H1 (cell line): ENCODE data around the gene RPTOR. TPM values are rescaled to one million over a fixed set of nuclear protein-coding genes. Genes with fewer than 3 reads are reported as not detected.

ENCODE experiments used
- CTCF ChIA-PET: fragments of 300-600 bp; sonication (Branson Sonifier 250); formaldehyde crosslinking; loops from one replicate; lab custom pipeline; 2021; ENCODE audit not compliant: partially characterized antibody; lab: Charles Lee
- POLR2A ChIA-PET: fragments of 300-600 bp; sonication (Branson Sonifier 250); formaldehyde crosslinking; loops from one replicate; lab custom pipeline; 2021; ENCODE audit warnings: inconsistent platforms; ENCODE audit not compliant: partially characterized antibody; lab: Charles Lee
- DNase-seq, 2 experiments: peaks; one replicate each; pipeline versions ENCODE4 v3.0.0 to v3.0.0-alpha.2; 2010 to 2022; ENCODE audit warnings: low spot score in 2 of 2, low read depth in 1 of 2, mixed read lengths in 1 of 2
- FAIRE-seq: peaks from 2 replicates; lab custom pipeline; 2011; peaks lifted over from hg19 to GRCh38; lab: Jason Lieb, UNC
- H2AFZ ChIP-seq: 2 replicates; pipeline ENCODE4 v1.8.1; 2012; ENCODE audit warnings: low read length, inconsistent platforms
- H2AK5ac ChIP-seq: 2 replicates; pipeline ENCODE4 v1.6.1; 2013; ENCODE audit warnings: low read depth, low read length
- H2BK120ac ChIP-seq: replicated peaks from 2 replicates; pipeline ENCODE3; 2013; ENCODE audit warnings: low read depth, low read length, inconsistent platforms
- H2BK12ac ChIP-seq: 2 replicates; pipeline ENCODE4 v1.6.1; 2013; ENCODE audit warnings: low read depth, low read length
- H2BK15ac ChIP-seq: 2 replicates; pipeline ENCODE4 v1.6.1; 2013; ENCODE audit warnings: low read length
- H2BK20ac ChIP-seq: 2 replicates; pipeline ENCODE4 v1.6.1; 2013; ENCODE audit warnings: low read length
- H2BK5ac ChIP-seq: 2 replicates; pipeline ENCODE4 v1.6.1; 2013; ENCODE audit warnings: low read depth, low read length
- H3K14ac ChIP-seq: 2 replicates; pipeline ENCODE4 v1.6.1; 2013; ENCODE audit warnings: inconsistent platforms; ENCODE audit not compliant: insufficient read length
- H3K18ac ChIP-seq: 2 replicates; pipeline ENCODE4 v1.6.1; 2013; ENCODE audit warnings: low read length; ENCODE audit errors: extremely low read depth
- H3K23ac ChIP-seq: 2 replicates; pipeline ENCODE4 v1.6.1; 2013; ENCODE audit warnings: inconsistent platforms; ENCODE audit not compliant: insufficient read length
- H3K23me2 ChIP-seq: 2 replicates; pipeline ENCODE4 v1.6.1; 2013; ENCODE audit warnings: low read depth, low read length
- H3K27ac ChIP-seq: 2 replicates; pipeline ENCODE4 v1.6.1; 2011; ENCODE audit warnings: low read depth, low read length, inconsistent platforms
- H3K27me3 ChIP-seq, 4 experiments: replicated peaks in 1 of 4; 1 replicate in 1 of 4; 2 replicates in 3 of 4; pipeline versions ENCODE4 v1.6.1 to v1.8.1; 2011 to 2013; ENCODE audit warnings: low read length in 3 of 4, mild to moderate bottlenecking in 3 of 4, inconsistent platforms in 2 of 4, mixed read lengths in 2 of 4, moderate library complexity in 1 of 4; ENCODE audit not compliant: control insufficient read depth in 3 of 4, insufficient read depth in 3 of 4; ENCODE audit errors: extremely low read depth in 1 of 4
- H3K36me3 ChIP-seq, 4 experiments: 2 replicates each; pipeline versions ENCODE4 v1.6.1 to v1.8.1; 2011 to 2013; ENCODE audit warnings: mild to moderate bottlenecking in 4 of 4, low read length in 3 of 4, moderate library complexity in 2 of 4, control low read depth in 1 of 4, inconsistent platforms in 1 of 4; ENCODE audit not compliant: insufficient read depth in 4 of 4, control insufficient read depth in 2 of 4
- H3K4ac ChIP-seq: replicated peaks from 2 replicates; pipeline ENCODE3; 2013; ENCODE audit warnings: low read length, low read depth, mixed read lengths, inconsistent platforms; ENCODE audit not compliant: insufficient read length
- H3K4me1 ChIP-seq, 4 experiments: replicated peaks in 1 of 4; 1 replicate in 1 of 4; 2 replicates in 3 of 4; pipeline versions ENCODE4 v1.6.1 to v1.8.1; 2011 to 2013; ENCODE audit warnings: low read length in 3 of 4, inconsistent platforms in 2 of 4, mixed read lengths in 1 of 4; ENCODE audit not compliant: insufficient read depth in 4 of 4, control insufficient read depth in 3 of 4
- H3K4me2 ChIP-seq, 2 experiments: 2 replicates each; pipeline versions ENCODE4 v1.6.1 to v1.8.1; 2011 to 2013; ENCODE audit warnings: low read depth in 2 of 2, low read length in 2 of 2, control low read depth in 1 of 2, inconsistent platforms in 1 of 2, mild to moderate bottlenecking in 1 of 2; ENCODE audit not compliant: insufficient read depth in 1 of 2
- H3K4me3 ChIP-seq, 4 experiments: fragments of 200-600, 300-600 bp in 1 of 4; sonication (generic), shearing (Covaris generic), sonication (Bioruptor Twin) in 1 of 4; 2 replicates each; pipeline versions ENCODE4 v1.5.1 to v1.8.1; 2011 to 2016; ENCODE audit warnings: low read length in 4 of 4, low read depth in 3 of 4, control low read depth in 2 of 4, inconsistent platforms in 2 of 4, mild to moderate bottlenecking in 2 of 4, mixed read lengths in 1 of 4, moderate library complexity in 1 of 4; ENCODE audit not compliant: insufficient read depth in 2 of 4; ENCODE audit errors: extremely low read depth in 1 of 4
- H3K56ac ChIP-seq: replicated peaks from 2 replicates; pipeline ENCODE3; 2013; ENCODE audit warnings: low read depth, mild to moderate bottlenecking, mixed read lengths, low read length, inconsistent platforms; ENCODE audit not compliant: insufficient read length
- H3K79me1 ChIP-seq: 2 replicates; pipeline ENCODE4 v1.6.1; 2013; ENCODE audit warnings: low read depth, low read length, control low read depth
- H3K79me2 ChIP-seq, 2 experiments: 2 replicates each; pipeline versions ENCODE4 v1.6.1 to v1.8.1; 2012 to 2013; ENCODE audit warnings: low read length in 2 of 2, mild to moderate bottlenecking in 2 of 2, inconsistent platforms in 1 of 2; ENCODE audit not compliant: insufficient read depth in 2 of 2, control insufficient read depth in 1 of 2
- H3K9ac ChIP-seq, 4 experiments: replicated peaks in 1 of 4; 1 replicate in 1 of 4; 2 replicates in 3 of 4; pipeline versions ENCODE4 v1.6.1 to v1.8.1; 2011 to 2013; ENCODE audit warnings: low read depth in 3 of 4, low read length in 3 of 4, control low read depth in 2 of 4, mild to moderate bottlenecking in 2 of 4, moderate library complexity in 2 of 4, inconsistent platforms in 1 of 4; ENCODE audit errors: extremely low read depth in 1 of 4
- H3K9me3 ChIP-seq, 2 experiments: 2 replicates each; pipeline versions ENCODE4 v1.6.1 to v1.8.1; 2012 to 2013; ENCODE audit warnings: mild to moderate bottlenecking in 2 of 2, moderate library complexity in 2 of 2, control low read depth in 1 of 2, inconsistent platforms in 1 of 2, low read depth in 1 of 2, low read length in 1 of 2, mixed read lengths in 1 of 2; ENCODE audit not compliant: insufficient read depth in 2 of 2
- H4K20me1 ChIP-seq, 2 experiments: replicated peaks in 1 of 2; 2 replicates each; pipeline versions ENCODE3 to v1.8.1; 2011 to 2013; ENCODE audit warnings: inconsistent platforms in 2 of 2, low read length in 2 of 2, mild to moderate bottlenecking in 1 of 2; ENCODE audit not compliant: insufficient read depth in 2 of 2, control insufficient read depth in 1 of 2
- H4K5ac ChIP-seq: 2 replicates; pipeline ENCODE4 v1.6.1; 2013; ENCODE audit warnings: low read length, low read depth, mixed read lengths, inconsistent platforms; ENCODE audit not compliant: insufficient read length
- H4K8ac ChIP-seq: 2 replicates; pipeline ENCODE4 v1.8.0; 2013; ENCODE audit warnings: mild to moderate bottlenecking, moderate library complexity, low read length, inconsistent platforms; ENCODE audit not compliant: insufficient read depth; ENCODE audit errors: extremely low read depth
- H4K91ac ChIP-seq: replicated peaks from 2 replicates; pipeline ENCODE3; 2013; ENCODE audit warnings: low read length, mixed read lengths, inconsistent platforms; ENCODE audit not compliant: insufficient read length
- CHD2 ChIP-seq: IDR thresholded peaks from 2 replicates; pipeline ENCODE4 v1.6.1; 2012; ENCODE audit warnings: low read length, improper control_type of control experiment
- CREB1 ChIP-seq: IDR thresholded peaks from 2 replicates; pipeline ENCODE4 v1.6.1; 2012; ENCODE audit warnings: inconsistent platforms
- EP300 ChIP-seq, 2 experiments: IDR thresholded peaks; 1 replicate in 1 of 2; 2 replicates in 1 of 2; pipeline ENCODE4 v1.6.1; 2011 to 2012; ENCODE audit warnings: low read depth in 2 of 2, low read length in 2 of 2, mild to moderate bottlenecking in 2 of 2, borderline replicate concordance in 1 of 2, inconsistent platforms in 1 of 2, moderate library complexity in 1 of 2
- RAD21 ChIP-seq, 2 experiments: IDR thresholded peaks in 1 of 2; conservative IDR thresholded peaks in 1 of 2; 2 replicates each; pipeline ENCODE4 v1.6.1; 2011; ENCODE audit warnings: low read depth in 2 of 2, low read length in 2 of 2, improper control_type of control experiment in 1 of 2, inconsistent platforms in 1 of 2, mild to moderate bottlenecking in 1 of 2, moderate library complexity in 1 of 2
- SP4 ChIP-seq: IDR thresholded peaks from 2 replicates; pipeline ENCODE4 v1.6.1; 2012; ENCODE audit warnings: low read length, inconsistent platforms
- YY1 ChIP-seq: IDR thresholded peaks from 2 replicates; pipeline ENCODE4 v1.6.1; 2011; ENCODE audit warnings: low read depth, mild to moderate bottlenecking, low read length
- WGBS, 2 experiments: shearing (Covaris generic) in 1 of 2; methylation state at CpG; one replicate each; pipeline versions ENCODE4 v1.1.6 to v1.1.7; 2013 to 2015; ENCODE audit warnings: low lambda C conversion rate in 2 of 2, mixed read lengths in 2 of 2, inconsistent platforms in 1 of 2, low coverage in 1 of 2, missing lambda C conversion rate in 1 of 2; ENCODE audit not compliant: insufficient replicate concordance in 2 of 2, insufficient coverage in 1 of 2, insufficient read length in 1 of 2; ENCODE audit errors: extremely low coverage in 1 of 2, missing lambda C conversion rate in 1 of 2; 5-methylcytosine and 5-hydroxymethylcytosine counted together
- polyA plus RNA-seq, 7 experiments: library from polyadenylated mRNA; depleted of rRNA in 3 of 7; stranded (reverse) in 5 of 7; unstranded in 2 of 7; fragments of >200 nt in 5 of 7; fragments of 200-250 nt in 2 of 7; gene quantifications; 1 replicate in 5 of 7; 2 replicates in 1 of 7; 4 replicates in 1 of 7; pipeline versions ENCODE4 v1.2.1 to v1.2.3, GENCODE V29; 2011 to 2013; ENCODE audit warnings: missing spikeins in 2 of 7, mixed read lengths in 2 of 7
- total RNA-seq: library from RNA; stranded (reverse); fragmentation: NEBNext Ultra II Directional; extraction: Animal tissue kit (Norgen Biotek cat#: 25700); gene quantifications from 2 replicates; pipeline ENCODE4 v1.2.1, GENCODE V29; 2021
- TF ChIP-seq, protein P1 (sequence below): IDR thresholded peaks from 2 replicates; pipeline ENCODE4 v1.6.1; 2012; ENCODE audit warnings: inconsistent platforms

The RPTOR gene
- total and polyA plus RNA-seq, 2 of the 8 experiments (the other 6 are each of a cell fraction or from before 2014, with no cell fraction given): 6.9 to 28.7 TPM

- Histone ChIP-seq H3K4ac (no peak overlapping the region), H2BK12ac (no peak overlapping the region), H3K23me2 (peaks cover 2% of the 10 kb centered on the region; the same call in 1 of the 2 replicates), H3K4me3 (no peak overlapping the region), H2BK20ac (no peak overlapping the region), H3K79me1 (no peaks in the 10 kb centered on the region), H4K5ac (no peak overlapping the region), H3K23ac (no peak overlapping the region), H3K18ac (no peak overlapping the region), H3K9ac (no peak overlapping the region), H2AFZ (no peak overlapping the region), H3K27ac (no peak overlapping the region), H4K20me1 (peaks cover 0 to 1% of the 10 kb centered on the region in 2 experiments), H2BK5ac (no peak overlapping the region), H2BK15ac (no peak overlapping the region), H2AK5ac (no peak overlapping the region), H3K14ac (no peak overlapping the region), H3K36me3 (peaks cover 0 to 10% (median 1%) of the 10 kb centered on the region in 4 experiments; a peak in 1 of 8 replicates), H3K4me2 (no peak overlapping the region), H3K79me2 (no peaks in the 10 kb centered on the region), H3K56ac (no peak overlapping the region), H3K9me3 (no peaks in the 10 kb centered on the region), H3K4me1 (peaks cover 0 to 17% (median 8%) of the 10 kb centered on the region in 4 experiments; a peak in 6 of 7 replicates), H4K91ac (no peak overlapping the region), H3K27me3 (no peaks in the 10 kb centered on the region), H2BK120ac (no peak overlapping the region), H4K8ac (no peak overlapping the region)
- no peak for DNase-seq
- no peak for FAIRE-seq
- WGBS, 2 experiments: 92% methylated on average over 13 of the region's 13 CpGs; no CpG with 5 or more reads in 1 of the 2 experiments
- TF ChIP-seq RAD21 (IDR thresholded peaks at IDR 0.05 in 1 of 2, conservative IDR thresholded peaks at IDR 0.05 in 1 of 2; ENCODE audit: low read depth in 2 of 2, low read length in 2 of 2) (no peak), YY1 (no peak), CREB1 (no peak), SP4 (no peak), EP300 (IDR thresholded peaks at IDR 0.05; ENCODE audit: borderline replicate concordance in 1 of 2, low read depth in 2 of 2, low read length in 2 of 2) (no peak), CHD2 (no peak)
- TF ChIP-seq, protein P1, sequence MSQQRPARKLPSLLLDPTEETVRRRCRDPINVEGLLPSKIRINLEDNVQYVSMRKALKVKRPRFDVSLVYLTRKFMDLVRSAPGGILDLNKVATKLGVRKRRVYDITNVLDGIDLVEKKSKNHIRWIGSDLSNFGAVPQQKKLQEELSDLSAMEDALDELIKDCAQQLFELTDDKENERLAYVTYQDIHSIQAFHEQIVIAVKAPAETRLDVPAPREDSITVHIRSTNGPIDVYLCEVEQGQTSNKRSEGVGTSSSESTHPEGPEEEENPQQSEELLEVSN: no peak
- ChIA-PET CTCF (interaction anchor here (0.5 to 2.8 kb wide), 10 partner anchors 11 to 520 kb away, joined by 3 to 17 read pairs (median 3); no protein-coding TSS in a partner anchor), POLR2A (no interaction called here)
Observed at GRCh38 chr17:80881306-80881705, 336.7 kb downstream of the RPTOR start.
